GM19239 (cell line): ENCODE results near the gene SGMS1.
A peak's percentile ranks its signal among the peaks of the same experiment; 100 is the strongest.

Experiments used
- DNase-seq: peaks from one replicate; pipeline ENCODE4 v3.0.0; 2011; ENCODE audit warnings: low spot score; ENCODE audit not compliant: insufficient read length
- FAIRE-seq: peaks from 2 replicates; lab custom pipeline; 2011; peaks lifted over from hg19 to GRCh38; lab: Jason Lieb, UNC

SGMS1 gene

DNA sequence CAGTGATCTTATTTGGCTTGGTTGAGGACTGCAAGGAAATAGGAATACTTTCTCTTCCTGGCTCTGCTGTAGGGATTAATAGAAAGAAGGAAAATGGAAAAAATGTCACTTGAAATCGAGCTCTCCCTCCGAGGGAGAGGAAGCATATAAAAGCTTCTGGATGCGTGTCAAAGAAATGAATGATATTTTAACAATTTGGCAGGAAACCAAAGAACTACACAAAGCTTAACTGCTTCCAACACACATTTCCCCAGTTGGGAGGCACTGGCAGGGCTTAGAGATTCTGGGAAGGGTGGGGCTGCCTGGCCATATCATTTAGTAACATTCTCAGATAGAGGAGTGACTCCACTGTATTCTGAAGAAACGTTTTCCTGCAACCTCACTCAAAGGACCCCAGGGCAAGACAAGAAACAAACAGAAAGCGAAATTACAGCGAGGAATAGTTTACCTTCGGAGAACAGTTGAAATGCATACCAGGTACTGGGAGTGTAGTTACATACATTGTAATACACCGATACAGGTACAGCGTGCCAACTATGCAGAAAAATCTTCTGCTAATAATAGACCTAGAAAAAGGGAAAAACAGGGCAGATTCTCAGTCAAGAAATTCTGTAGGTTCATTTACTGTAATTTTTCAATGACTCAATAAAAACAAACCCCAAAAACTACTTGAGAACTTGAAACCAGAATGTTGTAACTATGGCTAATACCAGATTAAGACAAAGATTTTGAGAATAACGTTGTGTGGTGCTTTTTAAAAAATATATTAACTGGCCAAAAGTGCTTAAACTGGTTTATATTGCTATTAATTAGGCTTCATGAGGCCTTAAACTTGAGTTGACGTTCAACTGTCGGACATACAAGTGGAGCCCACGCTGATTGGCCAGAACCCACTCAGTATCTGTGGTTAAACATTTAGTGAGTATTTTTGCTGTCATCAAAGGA, 296.7 kb downstream of the SGMS1 start:
- peak; percentile 23 for FAIRE-seq

DNA sequence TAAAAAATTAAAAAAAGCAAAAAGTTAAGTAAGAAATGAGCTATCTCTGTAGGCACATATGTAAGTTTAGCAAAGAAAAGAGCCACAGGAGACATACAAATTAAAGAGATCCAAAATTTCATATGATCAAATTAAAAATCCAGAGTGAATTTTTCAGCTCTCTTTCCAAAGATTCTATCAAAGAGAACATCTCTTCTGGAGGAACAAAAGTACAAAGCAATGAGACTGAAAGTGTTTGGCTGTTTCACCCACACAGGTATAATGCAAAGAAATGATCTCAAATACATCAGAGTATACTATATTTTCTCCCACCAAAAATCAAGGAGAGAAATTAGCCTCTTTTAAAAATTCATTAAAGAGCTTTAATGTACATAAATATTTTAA, 297.6 kb downstream of the SGMS1 start:
- DNase-seq: no peak
- no peak for FAIRE-seq

More for the DNA sequence above, 296.7 kb downstream of the SGMS1 start:
- DNase-seq: no peak

DNA sequence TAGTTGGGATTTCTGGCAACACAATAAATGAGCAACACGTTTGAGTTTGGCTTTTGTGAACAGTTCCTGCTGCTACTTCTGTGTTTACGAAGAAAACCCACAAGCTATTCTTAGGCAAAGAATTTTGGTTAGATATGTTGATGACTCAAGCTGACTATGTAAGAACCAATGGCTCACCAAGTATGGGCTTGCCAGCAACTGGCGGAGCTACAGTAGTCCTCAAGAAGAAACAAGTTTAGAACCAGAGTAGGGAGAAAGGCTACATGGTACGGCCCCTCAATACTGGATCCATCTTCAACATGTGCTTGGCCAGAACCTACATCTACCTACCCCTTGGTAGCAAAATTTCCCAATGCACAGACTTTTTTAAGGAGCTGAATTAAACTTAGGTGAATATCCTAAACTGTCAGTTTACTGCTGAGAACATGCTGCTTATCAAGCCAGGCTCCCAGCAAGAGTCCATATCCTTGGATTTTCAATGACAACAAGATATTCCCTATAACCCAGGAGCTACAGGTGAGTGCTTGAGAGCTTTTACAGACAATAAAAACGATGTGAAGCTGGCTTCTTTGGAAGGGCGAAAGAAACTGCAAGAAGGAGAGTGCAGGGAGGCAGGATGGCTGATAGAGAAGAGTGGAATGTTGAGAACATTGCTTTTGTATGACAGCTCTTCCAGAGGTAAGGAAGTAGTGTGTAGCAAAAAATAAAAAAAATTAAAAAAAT, 298.1 kb downstream of the SGMS1 start:
- DNase-seq (no peak), FAIRE-seq (peak; percentile 85)

DNA sequence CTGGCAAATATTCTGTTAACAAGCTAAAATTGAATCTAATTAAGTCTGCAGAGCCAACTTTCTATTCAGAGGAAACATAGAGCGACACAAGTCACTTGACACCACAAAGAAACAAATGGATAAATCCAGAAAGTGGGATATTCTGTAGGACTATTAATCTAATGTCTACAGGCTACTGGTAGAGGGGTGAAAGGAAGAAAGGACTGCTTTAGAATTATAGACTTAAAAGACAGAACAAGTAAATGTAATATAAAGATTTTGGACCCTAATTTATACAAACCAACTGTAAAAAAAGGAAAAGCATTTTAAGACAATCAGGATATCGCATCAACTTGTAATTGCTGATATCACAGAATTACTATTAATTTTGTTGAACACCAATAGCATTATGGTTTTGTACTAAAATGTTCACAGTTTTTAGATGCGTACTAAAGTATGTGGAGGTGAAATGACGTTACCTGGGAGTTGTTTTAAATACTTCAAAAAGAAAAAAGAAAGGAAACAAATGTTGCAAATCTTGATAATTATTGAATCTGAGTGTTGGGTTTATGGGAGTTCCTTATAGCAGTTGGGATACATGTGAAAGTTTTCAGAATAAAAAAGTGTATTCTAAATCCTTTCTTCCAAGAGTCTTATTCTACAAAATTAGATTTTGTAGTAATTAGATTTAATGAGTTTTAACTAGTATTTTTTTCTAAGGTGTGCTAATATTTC, 298.9 kb downstream of the SGMS1 start:
- FAIRE-seq: peak; percentile 4

DNA sequence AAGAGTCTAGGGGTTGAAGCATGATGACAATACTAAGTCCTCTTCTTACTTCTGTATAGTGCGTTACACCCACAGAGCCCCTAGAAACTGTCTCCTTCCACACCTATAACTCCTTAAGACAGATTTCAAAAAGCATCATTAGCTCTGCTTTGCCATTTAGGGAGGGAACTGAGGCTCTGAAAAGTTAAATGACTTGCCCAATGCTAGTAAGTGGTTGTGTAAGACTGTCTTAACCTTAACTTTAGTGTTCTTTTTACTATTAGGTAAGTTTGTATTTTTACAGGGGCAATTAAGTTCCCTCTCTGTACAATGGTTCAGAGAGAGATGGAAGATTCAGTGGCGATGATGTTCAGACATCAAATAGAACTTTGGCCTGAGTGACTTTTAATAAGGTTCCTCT, 299.7 kb downstream of the SGMS1 start:
- no peak for FAIRE-seq

More for the DNA sequence above, 298.9 kb downstream of the SGMS1 start:
- no peak for DNase-seq

DNA sequence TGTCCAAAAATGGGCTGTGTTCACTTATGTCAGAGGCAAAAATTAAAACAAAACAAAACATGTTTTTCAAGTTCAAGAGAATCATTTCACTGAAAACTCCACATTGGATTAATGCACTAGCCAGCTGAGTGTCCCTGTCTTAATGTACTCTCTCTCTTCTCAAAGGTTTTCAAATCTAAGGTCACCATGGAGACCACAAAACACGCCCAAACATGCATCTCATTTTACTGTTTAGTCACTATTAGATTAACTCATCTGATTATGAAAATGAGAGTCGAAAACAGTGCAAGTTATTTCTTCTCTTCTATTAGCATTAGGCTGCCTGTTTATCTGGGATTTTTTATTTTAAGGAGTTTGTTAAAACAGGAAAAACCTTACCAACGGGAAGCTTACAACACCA, 301.7 kb downstream of the SGMS1 start:
- DNase-seq: no peak
- FAIRE-seq: no peak

More for the DNA sequence above, 299.7 kb downstream of the SGMS1 start:
- DNase-seq: no peak

DNA sequence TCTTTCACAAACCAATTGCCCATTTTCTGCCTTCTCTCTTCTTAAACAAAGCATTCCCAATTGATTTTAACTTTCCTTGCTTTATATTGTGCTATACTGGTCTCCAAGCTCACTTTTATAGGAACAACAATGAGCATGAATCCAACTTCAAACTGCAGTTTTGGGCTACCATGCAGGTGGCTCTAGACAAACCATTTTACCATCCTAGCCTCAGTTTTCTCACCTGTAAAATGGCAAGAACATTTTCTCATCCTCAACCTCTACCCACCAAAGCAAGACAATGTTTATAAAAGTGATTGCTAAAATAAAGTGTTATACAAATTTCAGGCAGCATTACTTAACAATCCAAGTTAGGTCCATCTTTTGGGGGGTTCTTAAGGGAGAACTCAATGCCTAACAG, 305.6 kb downstream of the SGMS1 start:
- DNase-seq (no peak), FAIRE-seq (no peak)

DNA sequence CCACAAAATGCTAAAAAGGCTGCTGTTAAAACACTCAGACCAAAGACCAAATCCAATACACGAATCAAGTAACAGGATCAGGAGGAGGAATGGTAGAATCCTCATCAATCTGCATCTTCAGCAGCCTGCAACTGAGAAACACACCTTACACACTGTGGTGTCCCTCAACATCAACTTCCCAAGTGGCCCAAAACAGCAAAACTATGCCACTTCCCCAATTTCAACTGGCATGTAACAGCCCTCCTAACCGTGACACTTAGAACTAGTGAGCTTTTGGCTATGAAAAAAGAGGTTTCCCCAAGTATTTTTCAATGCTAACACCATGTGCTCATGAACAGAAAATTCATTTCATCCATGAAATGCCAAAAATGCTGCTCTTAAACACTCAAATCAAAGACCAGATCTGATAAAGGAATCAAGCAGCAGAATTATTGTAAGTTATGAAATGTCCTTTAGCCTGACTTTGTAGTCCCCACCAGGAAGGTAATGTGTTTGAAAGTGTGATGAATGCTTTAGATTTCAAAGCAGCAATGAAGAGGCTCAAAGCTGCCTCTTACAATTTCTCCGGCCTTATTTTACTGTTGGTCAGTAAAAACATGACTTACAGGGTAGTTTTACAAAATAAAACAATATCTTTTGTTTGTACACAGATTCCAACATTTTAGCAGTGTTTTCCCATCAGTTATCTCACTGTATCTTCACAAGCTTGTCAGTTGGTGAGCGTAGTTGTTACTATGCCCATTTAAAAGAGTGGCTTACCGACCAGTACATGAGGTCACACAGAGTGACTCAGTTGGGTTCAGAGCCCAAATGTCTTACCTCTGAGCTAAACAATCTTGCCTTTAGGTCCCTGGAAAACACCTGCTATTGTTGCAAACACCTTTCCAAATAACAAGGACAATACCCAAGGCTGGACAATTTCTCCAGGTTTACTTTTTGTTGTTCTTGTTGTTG, 306.8 kb downstream of the SGMS1 start:
- FAIRE-seq: peak; percentile 73
- no peak for DNase-seq

DNA sequence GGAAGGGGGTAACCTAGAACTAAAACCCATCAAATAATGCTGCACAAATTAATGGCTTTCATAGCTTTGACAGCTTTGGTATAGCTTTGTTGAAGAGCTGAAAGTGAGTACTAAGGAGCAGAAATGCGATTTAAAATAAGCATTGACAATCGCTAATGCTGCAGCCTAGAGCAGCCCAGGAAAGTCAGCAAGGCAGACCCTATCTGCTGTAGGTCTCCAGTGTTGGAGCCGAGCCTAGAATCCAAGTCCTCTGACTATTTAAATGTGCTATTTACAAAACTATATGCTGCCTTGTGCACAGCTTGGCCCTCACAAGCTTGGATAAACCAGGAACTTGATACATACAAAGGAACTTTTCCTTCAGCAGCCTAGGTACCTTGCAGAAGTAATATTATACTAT, 307.6 kb downstream of the SGMS1 start:
- no peak for DNase-seq

DNA sequence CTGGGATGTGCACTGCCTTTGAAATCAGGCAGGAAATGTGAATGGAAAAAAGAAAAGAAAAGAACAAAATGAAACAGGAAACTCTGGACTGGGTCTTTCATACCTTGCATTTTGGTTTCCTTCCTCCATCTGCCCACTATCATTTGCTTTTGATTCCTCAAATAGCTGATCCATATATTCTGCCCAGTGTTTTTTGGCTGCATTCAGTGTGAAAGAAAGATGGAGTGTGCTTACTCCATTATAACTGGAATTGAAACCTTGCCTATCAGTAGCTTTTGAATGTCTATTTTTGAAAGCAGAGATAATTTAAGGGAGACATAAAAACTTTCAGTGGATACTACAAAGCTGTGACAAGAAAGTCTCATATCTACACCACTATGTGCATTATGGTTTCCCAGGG, 308.3 kb downstream of the SGMS1 start:
- DNase-seq (no peak), FAIRE-seq (no peak)

More for the DNA sequence above, 307.6 kb downstream of the SGMS1 start:
- FAIRE-seq: no peak

DNA sequence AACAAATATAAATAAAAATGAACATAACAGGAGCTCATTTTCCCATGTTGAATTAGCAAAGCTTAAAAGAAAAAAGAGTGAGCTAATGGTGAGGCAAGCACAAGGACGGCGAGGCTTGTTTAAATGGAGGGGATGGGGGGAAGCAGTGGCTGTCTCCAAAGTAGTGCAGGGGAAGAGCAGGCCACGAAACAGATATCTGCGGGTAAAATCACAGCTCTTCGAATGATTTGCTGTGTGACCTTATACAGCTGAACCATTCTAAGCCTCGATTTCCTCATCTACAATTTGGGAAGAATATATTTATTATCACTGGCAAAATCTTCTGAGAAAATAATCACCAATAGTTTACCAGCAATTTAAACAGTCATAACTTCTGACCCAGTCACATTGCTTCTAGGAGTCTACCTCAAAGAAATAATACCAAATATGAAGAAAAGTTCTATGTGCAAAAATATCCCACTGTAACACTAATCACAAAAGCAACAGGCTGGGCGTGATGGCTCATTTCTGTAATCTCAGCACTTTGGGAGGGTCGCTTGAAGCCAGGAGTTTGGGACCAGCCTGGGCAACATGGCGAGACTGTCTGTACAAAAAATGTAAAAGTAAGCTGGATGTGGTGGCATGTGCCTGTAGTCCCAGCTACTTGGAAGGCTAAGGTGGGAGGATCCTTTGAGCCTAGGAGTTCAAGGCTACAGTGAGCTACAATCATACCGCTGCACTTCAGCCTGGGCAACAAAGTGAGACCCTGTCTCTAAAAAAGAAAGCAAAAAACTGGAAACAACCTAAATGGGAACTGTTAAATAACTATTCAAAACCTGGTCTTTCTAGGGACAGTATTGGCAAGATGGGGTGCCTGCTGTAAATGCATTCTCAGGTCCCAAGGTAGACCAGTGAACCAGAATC, 309.3 kb downstream of the SGMS1 start:
- no peak for DNase-seq
- peak; percentile 64 for FAIRE-seq

DNA sequence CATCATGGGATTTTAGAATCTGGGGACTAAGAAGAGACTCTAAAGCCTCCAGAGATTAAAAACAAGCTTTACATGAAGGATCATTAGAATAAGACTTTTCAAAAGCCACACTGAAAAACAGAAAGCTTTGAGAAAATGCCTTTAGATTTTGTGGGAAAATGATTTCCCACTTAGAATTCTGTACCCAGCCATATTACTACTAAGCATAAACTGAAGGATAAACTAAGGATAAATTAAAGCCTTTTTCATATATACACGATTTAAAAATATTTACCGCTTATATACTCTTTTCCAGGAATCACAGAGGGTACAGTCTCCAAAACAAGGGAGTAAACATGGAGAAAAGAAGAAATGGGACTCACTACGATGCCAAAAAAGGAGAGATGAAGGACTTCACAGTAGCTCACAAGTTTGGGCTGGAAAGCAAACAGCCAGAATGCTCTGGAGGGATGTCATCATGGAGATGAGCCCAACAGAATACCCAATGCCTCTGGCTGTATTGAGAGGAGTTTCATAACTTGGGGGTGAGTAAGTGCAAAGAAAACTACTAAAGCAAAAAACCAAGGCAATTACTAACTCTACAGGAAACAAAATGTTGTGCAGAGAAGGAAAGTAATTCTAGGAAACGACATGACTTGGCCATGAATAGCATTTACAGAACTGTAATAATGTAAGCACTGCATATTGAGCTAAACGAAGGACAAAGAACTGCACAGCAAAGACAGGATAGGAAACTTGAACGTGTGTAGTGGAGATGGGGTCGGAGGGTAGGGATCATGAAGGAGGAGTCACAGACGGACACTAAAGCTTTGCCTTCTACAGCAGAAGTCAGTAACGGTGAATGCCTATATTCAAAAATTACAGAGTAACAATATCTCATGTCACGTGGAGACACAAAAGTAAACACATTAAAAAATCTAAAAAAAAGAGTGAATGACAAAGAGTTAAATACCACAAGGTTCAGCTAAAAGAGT, 311.0 kb downstream of the SGMS1 start:
- peak; percentile 54 for FAIRE-seq
- no peak for DNase-seq

DNA sequence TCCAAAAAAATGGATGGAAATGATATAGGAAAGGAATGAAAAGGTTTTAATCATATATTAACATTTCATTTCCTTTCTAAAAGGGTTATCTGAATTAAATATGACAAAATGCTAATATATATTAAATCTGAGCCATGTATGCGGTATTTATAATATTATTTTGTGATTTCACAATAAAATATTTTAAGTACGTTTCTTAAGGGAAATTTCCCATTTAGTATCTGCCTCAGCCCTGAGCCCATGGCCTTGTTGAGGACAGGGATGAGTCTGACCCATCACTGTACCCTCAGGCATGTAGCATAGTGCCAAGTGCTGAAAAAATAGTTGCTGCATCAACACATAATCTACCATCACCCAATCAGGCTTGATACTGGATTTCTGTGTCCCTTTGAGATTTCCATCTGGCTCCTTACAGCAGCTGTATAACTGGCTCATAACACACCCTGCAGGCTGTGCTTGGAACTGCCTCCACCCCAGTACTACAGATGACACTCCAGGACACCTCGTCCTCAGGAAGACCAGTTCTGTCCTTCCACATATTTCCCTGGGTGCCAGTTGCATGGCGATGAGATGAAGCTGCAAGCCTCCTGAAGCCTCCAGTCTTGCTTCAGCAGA, 313.1 kb downstream of the SGMS1 start:
- FAIRE-seq (peak; percentile 79), DNase-seq (no peak)

DNA sequence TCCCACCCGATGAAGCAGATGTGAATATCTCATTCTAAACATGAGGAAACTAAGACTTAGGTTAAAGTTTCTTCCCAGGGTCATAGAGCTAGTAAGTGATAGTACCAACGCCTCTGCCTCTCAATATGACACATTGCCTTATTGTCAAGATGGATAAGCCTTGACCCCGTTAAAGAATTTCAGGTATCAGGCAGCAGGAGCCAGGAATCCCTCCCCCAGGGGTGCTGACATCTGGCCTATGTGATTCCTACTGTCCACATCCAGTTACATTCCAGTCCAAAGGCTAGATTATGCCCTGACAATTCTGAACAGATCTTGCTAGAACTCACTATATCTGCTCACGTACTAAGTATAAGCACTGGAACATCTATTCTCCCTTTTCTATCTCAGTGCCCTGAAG, 314.4 kb downstream of the SGMS1 start:
- DNase-seq (no peak), FAIRE-seq (peak; percentile 56)

DNA sequence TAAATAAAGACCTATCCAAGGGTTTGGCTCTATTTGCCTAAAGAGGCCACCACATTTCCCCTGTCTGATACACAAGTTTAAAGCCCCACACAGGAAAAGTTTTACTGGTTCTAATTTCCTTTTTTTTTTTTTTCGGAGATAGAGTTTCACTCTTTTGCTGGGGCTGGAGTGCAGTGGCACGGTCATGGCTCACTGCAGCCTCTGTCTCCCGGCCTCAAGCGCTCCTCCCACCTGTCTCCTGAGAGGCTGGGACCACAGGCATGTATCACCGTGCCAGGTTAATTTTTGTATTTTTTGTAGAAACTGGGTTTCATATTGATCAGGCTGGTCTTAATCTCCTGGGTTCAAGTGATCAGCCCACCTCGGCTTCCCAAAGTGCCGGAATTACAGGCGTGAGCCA, 319.1 kb downstream of the SGMS1 start:
- no peak for DNase-seq
- no peak for FAIRE-seq

DNA sequence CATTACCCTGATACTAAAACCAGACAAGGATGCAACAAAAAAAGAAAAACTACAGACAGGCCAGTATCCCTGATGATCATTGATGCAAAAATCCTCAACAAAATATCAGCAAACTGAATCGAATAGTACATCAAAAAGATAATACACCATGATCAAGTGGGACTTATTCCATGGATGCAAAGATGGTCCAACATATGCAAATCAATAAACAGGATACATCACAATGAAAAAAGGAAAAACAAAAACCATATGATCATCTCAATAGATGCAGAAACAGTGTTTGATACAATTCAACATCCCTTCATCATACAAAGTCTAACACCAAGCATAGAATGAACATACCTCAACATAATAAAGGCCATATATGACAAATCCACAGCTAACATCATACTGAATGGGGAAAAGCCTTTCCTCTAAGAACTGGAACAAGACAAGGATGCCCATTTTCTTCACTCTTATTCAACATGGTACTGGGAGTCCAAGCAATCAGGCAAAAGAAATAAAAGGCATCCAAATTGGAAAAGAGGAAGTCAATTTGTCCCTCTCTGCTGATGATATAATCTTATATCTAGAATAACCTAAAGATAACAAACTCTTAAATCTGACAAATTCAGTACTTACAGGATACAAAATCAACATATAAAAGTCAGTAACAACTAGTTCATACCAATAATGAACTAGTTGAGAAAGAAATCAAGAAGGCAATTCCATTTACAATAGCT, 323.6 kb downstream of the SGMS1 start:
- FAIRE-seq (no peak), DNase-seq (no peak)
